ENCODE results near the gene FGF18. TPM values are rescaled to one million over a fixed set of nuclear protein-coding genes. Genes with fewer than 3 reads are reported as not detected.

FGF18 gene
- total RNA-seq, 1 donor from 2014 or later, result 2.4 TPM

DNA sequence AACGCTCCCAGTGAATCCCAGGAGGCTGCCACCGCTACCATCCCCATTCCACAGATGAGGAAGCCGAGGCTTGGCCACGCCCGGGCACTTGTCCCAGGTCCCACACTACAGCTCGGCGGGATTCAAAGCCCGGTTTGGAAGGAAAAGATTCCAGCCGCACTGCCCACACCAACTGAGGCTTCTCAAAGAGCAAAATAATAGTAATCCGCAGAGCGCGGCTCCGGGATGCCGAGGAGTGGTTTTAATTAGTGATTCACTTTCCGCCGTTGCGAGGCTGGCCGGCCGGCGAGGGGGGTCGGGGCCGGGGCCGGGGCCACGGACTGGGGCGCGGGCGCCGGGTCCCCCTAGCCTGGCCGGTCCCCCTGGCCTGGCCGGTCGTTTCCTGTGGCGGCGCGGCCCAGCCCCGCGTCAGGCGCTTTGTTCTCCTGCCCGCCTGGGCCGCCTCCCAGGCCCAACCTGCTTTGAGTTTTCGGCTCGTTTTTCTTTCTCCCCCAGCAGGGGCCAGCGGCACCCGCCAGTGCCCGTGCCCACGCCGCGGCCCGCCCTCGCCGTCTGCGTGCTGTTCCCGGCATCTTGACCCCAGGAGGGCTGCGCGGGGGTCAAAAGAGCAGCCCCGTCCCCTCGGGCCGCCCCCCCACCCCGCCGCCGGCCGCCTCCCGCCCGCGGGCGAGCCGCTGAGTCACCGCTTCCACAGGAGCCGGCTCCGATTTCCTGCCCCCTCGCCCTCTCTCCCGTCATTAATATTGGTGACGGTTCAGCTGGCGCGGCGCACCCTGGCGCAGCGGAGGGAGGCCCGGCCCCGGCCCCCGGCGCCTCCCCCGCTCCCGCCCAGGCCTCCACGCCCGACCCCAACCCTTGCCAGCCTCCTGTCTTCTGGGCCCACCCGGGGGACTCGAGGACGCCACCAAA, 31.2 kb downstream of the FGF18 start:
- TF ChIP-seq CTCF (conservative IDR thresholded peaks at IDR 0.05), result no peak
- Mint-ChIP-seq H3K4me1 (peaks cover 26% of the 10 kb centered on the region), H3K9me3 (no peaks in the 10 kb centered on the region), H3K4me3 (peak overlapping the region; percentile 23), H3K27ac (ENCODE audit: unreplicated experiment) (no peak overlapping the region), H3K36me3 (ENCODE audit: low read depth) (no peaks in the 10 kb centered on the region), H3K27me3 (ENCODE audit: low read depth) (peaks cover 7% of the 10 kb centered on the region)
- DNase-seq (ENCODE audit: low read depth, low spot score), result peak; percentile 30

DNA sequence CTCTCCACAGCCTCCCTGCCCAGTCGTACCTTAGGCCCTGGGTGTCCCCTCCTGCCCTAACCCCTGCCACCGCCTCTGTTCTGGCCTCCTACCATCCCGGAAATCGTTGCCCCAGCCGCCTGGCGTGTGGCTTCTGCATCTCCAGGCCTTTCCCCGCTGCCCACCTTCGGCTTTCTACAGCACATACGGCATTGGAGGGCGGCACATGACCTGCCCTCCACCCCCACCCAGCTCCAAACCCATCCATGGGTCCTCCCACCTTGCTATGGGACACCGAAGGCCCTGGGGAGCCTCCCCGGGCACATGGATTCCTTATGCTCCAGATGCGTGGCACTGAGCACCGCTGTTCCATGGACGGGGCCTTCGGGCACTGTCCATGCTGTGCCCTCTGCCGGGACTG, 32.0 kb downstream of the FGF18 start:
- peak overlapping the region; percentile 90 for H3K27ac Mint-ChIP-seq (ENCODE audit: unreplicated experiment)

GRCh38 chr5:171453056-171453725, 33.7 kb downstream of the FGF18 start:
- Mint-ChIP-seq H3K9me3 (no peaks in the 10 kb centered on the region), H3K27me3 (ENCODE audit: low read depth) (peaks cover 5% of the 10 kb centered on the region), H3K27ac (ENCODE audit: unreplicated experiment) (no peak overlapping the region), H3K4me1 (peaks cover 27% of the 10 kb centered on the region), H3K36me3 (ENCODE audit: low read depth) (no peaks in the 10 kb centered on the region), H3K4me3 (no peak overlapping the region)
- TF ChIP-seq CTCF (conservative IDR thresholded peaks at IDR 0.05), result peak; percentile 24
- DNase-seq (ENCODE audit: low read depth, low spot score), result no peak

More for the DNA sequence above, 32.0 kb downstream of the FGF18 start:
- Mint-ChIP-seq H3K4me3 (peak overlapping the region; percentile 60), H3K36me3 (ENCODE audit: low read depth) (no peaks in the 10 kb centered on the region), H3K4me1 (peaks cover 30% of the 10 kb centered on the region), H3K9me3 (no peaks in the 10 kb centered on the region), H3K27me3 (ENCODE audit: low read depth) (peaks cover 7% of the 10 kb centered on the region)
- no peak for DNase-seq (ENCODE audit: low read depth, low spot score)
- no peak for TF ChIP-seq CTCF (conservative IDR thresholded peaks at IDR 0.05)

- Mint-ChIP-seq H3K9me3 (no peaks in the 10 kb centered on the region), H3K36me3 (ENCODE audit: low read depth) (no peaks in the 10 kb centered on the region), H3K27ac (ENCODE audit: unreplicated experiment) (no peak overlapping the region), H3K4me1 (peaks cover 20% of the 10 kb centered on the region), H3K27me3 (ENCODE audit: low read depth) (peaks cover 4% of the 10 kb centered on the region), H3K4me3 (no peak overlapping the region)
- no peak for DNase-seq (ENCODE audit: low read depth, low spot score)
- TF ChIP-seq CTCF (conservative IDR thresholded peaks at IDR 0.05), result no peak
Observed at GRCh38 chr5:171453988-171454387, 34.5 kb downstream of the FGF18 start.

DNA sequence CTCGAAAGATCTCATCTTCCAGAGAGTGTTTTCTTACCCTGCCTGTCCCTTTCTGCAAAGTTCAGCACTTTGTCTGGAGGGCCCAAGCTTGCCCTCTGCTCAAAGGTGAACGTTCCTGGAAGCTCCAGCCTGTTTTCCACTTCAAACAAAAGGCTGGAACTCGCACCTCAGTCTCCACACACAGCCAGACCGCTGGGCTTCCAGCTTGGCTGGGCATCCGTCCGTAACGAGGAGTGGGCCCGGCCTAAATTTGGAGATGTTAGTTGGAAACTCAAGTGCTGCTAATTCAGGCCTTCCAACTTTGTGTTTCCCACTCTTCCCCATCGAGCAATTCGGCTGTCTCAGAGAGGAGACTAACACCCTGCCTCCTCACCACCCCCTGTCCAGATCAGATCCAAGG, 35.1 kb downstream of the FGF18 start:
- peaks cover 14% of the 10 kb centered on the region for H3K4me1 Mint-ChIP-seq
- DNase-seq (ENCODE audit: low read depth, low spot score), result no peak
- no peaks in the 10 kb centered on the region for H3K36me3 Mint-ChIP-seq (ENCODE audit: low read depth)
- H3K9me3 Mint-ChIP-seq, result no peaks in the 10 kb centered on the region
- no peaks in the 10 kb centered on the region for H3K27me3 Mint-ChIP-seq (ENCODE audit: low read depth)
- no peak overlapping the region for H3K4me3 Mint-ChIP-seq
- TF ChIP-seq CTCF (conservative IDR thresholded peaks at IDR 0.05), result no peak
- H3K27ac Mint-ChIP-seq (ENCODE audit: unreplicated experiment), result no peak overlapping the region

Data from neural crest cell (in vitro differentiated cells).